ENCODE results near the gene SPTBN1.

SPTBN1 gene

GRCh38 chr2:54589340-54590215, 133.5 kb downstream of the SPTBN1 start:
- Histone ChIP-seq H3K79me2 (ENCODE audit: control insufficient read depth, insufficient read depth, low read length, unreplicated experiment) (peaks cover 83% of the 10 kb centered on the region), H3K4me1 (ENCODE audit: control insufficient read depth, insufficient read depth, low read length, unreplicated experiment) (peaks cover 53% of the 10 kb centered on the region), H3K4me3 (ENCODE audit: low read depth, low read length) (no peak overlapping the region), H3K27ac (ENCODE audit: low read depth, low read length) (peak overlapping the region; percentile 3; the same call in 1 of the 2 replicates), H3K27me3 (ENCODE audit: insufficient read depth, low read length) (no peaks in the 10 kb centered on the region), H3K36me3 (ENCODE audit: insufficient read depth, low read length) (peaks cover 14% of the 10 kb centered on the region), H2AFZ (ENCODE audit: low read length, unreplicated experiment) (no peak overlapping the region)

GRCh38 chr2:54590216-54591120, 134.3 kb downstream of the SPTBN1 start:
- Histone ChIP-seq H3K27me3 (ENCODE audit: insufficient read depth, low read length) (no peaks in the 10 kb centered on the region), H2AFZ (ENCODE audit: low read length, unreplicated experiment) (no peak overlapping the region), H3K4me1 (ENCODE audit: control insufficient read depth, insufficient read depth, low read length, unreplicated experiment) (peaks cover 44% of the 10 kb centered on the region), H3K4me3 (ENCODE audit: low read depth, low read length) (no peak overlapping the region), H3K36me3 (ENCODE audit: insufficient read depth, low read length) (peaks cover 14% of the 10 kb centered on the region), H3K27ac (ENCODE audit: low read depth, low read length) (peak overlapping the region; percentile 3; the same call in 1 of the 2 replicates), H3K79me2 (ENCODE audit: control insufficient read depth, insufficient read depth, low read length, unreplicated experiment) (peaks cover 81% of the 10 kb centered on the region)

- no peak overlapping the region for H3K27ac ChIP-seq (ENCODE audit: low read depth, low read length)
- peaks cover 14% of the 10 kb centered on the region for H3K36me3 ChIP-seq (ENCODE audit: insufficient read depth, low read length)
- H3K79me2 ChIP-seq (ENCODE audit: control insufficient read depth, insufficient read depth, low read length, unreplicated experiment), result peaks cover 83% of the 10 kb centered on the region
Observed at GRCh38 chr2:54591551-54591950, 135.4 kb downstream of the SPTBN1 start.

GRCh38 chr2:54593249-54593648, 137.1 kb downstream of the SPTBN1 start:
- H3K27ac ChIP-seq (ENCODE audit: low read depth, low read length), result no peak overlapping the region
- H3K27me3 ChIP-seq (ENCODE audit: insufficient read depth, low read length), result no peaks in the 10 kb centered on the region
- H3K79me2 ChIP-seq (ENCODE audit: control insufficient read depth, insufficient read depth, low read length, unreplicated experiment), result peaks cover 82% of the 10 kb centered on the region
- peaks cover 8% of the 10 kb centered on the region for H3K36me3 ChIP-seq (ENCODE audit: insufficient read depth, low read length)
- H3K4me1 ChIP-seq (ENCODE audit: control insufficient read depth, insufficient read depth, low read length, unreplicated experiment), result peaks cover 26% of the 10 kb centered on the region
- no peak overlapping the region for H3K4me3 ChIP-seq (ENCODE audit: low read depth, low read length)
- H2AFZ ChIP-seq (ENCODE audit: low read length, unreplicated experiment), result no peak overlapping the region

More at GRCh38 chr2:54591551-54591950, 135.4 kb downstream of the SPTBN1 start:
- no peak overlapping the region for H3K4me3 ChIP-seq (ENCODE audit: low read depth, low read length)
- no peaks in the 10 kb centered on the region for H3K27me3 ChIP-seq (ENCODE audit: insufficient read depth, low read length)
- peaks cover 33% of the 10 kb centered on the region for H3K4me1 ChIP-seq (ENCODE audit: control insufficient read depth, insufficient read depth, low read length, unreplicated experiment)
- no peak overlapping the region for H2AFZ ChIP-seq (ENCODE audit: low read length, unreplicated experiment)

GRCh38 chr2:54594048-54594447, 137.9 kb downstream of the SPTBN1 start:
- H2AFZ ChIP-seq (ENCODE audit: low read length, unreplicated experiment), result no peak overlapping the region
- peaks cover 16% of the 10 kb centered on the region for H3K36me3 ChIP-seq (ENCODE audit: insufficient read depth, low read length)
- H3K4me3 ChIP-seq (ENCODE audit: low read depth, low read length), result no peak overlapping the region
- H3K27me3 ChIP-seq (ENCODE audit: insufficient read depth, low read length), result no peaks in the 10 kb centered on the region
- no peak overlapping the region for H3K27ac ChIP-seq (ENCODE audit: low read depth, low read length)
- H3K4me1 ChIP-seq (ENCODE audit: control insufficient read depth, insufficient read depth, low read length, unreplicated experiment), result peaks cover 19% of the 10 kb centered on the region
- peaks cover 85% of the 10 kb centered on the region for H3K79me2 ChIP-seq (ENCODE audit: control insufficient read depth, insufficient read depth, low read length, unreplicated experiment)

- Histone ChIP-seq H3K4me3 (ENCODE audit: low read depth, low read length) (no peak overlapping the region), H3K4me1 (ENCODE audit: control insufficient read depth, insufficient read depth, low read length, unreplicated experiment) (peaks cover 14% of the 10 kb centered on the region), H3K27me3 (ENCODE audit: insufficient read depth, low read length) (no peaks in the 10 kb centered on the region), H3K36me3 (ENCODE audit: insufficient read depth, low read length) (peaks cover 20% of the 10 kb centered on the region), H2AFZ (ENCODE audit: low read length, unreplicated experiment) (no peak overlapping the region), H3K27ac (ENCODE audit: low read depth, low read length) (no peak overlapping the region), H3K79me2 (ENCODE audit: control insufficient read depth, insufficient read depth, low read length, unreplicated experiment) (peaks cover 86% of the 10 kb centered on the region)
Observed at GRCh38 chr2:54595161-54595803, 139.2 kb downstream of the SPTBN1 start.

- Histone ChIP-seq H2AFZ (ENCODE audit: low read length, unreplicated experiment) (no peak overlapping the region), H3K27me3 (ENCODE audit: insufficient read depth, low read length) (no peaks in the 10 kb centered on the region), H3K79me2 (ENCODE audit: control insufficient read depth, insufficient read depth, low read length, unreplicated experiment) (peaks cover 84% of the 10 kb centered on the region), H3K4me1 (ENCODE audit: control insufficient read depth, insufficient read depth, low read length, unreplicated experiment) (peaks cover 7% of the 10 kb centered on the region), H3K36me3 (ENCODE audit: insufficient read depth, low read length) (peaks cover 20% of the 10 kb centered on the region), H3K27ac (ENCODE audit: low read depth, low read length) (no peak overlapping the region), H3K4me3 (ENCODE audit: low read depth, low read length) (no peak overlapping the region)
Observed at GRCh38 chr2:54595999-54596902, 140.1 kb downstream of the SPTBN1 start.

- H3K4me1 ChIP-seq (ENCODE audit: control insufficient read depth, insufficient read depth, low read length, unreplicated experiment), result peaks cover 7% of the 10 kb centered on the region
- peaks cover 20% of the 10 kb centered on the region for H3K36me3 ChIP-seq (ENCODE audit: insufficient read depth, low read length)
- no peak overlapping the region for H2AFZ ChIP-seq (ENCODE audit: low read length, unreplicated experiment)
- no peak overlapping the region for H3K27ac ChIP-seq (ENCODE audit: low read depth, low read length)
- no peaks in the 10 kb centered on the region for H3K27me3 ChIP-seq (ENCODE audit: insufficient read depth, low read length)
- no peak overlapping the region for H3K4me3 ChIP-seq (ENCODE audit: low read depth, low read length)
- H3K79me2 ChIP-seq (ENCODE audit: control insufficient read depth, insufficient read depth, low read length, unreplicated experiment), result peaks cover 89% of the 10 kb centered on the region
Observed at GRCh38 chr2:54597153-54597848, 141.2 kb downstream of the SPTBN1 start.

Measured in ACC112 (cell line).